ENCODE results near the gene STS.

Gene STS, protein sequence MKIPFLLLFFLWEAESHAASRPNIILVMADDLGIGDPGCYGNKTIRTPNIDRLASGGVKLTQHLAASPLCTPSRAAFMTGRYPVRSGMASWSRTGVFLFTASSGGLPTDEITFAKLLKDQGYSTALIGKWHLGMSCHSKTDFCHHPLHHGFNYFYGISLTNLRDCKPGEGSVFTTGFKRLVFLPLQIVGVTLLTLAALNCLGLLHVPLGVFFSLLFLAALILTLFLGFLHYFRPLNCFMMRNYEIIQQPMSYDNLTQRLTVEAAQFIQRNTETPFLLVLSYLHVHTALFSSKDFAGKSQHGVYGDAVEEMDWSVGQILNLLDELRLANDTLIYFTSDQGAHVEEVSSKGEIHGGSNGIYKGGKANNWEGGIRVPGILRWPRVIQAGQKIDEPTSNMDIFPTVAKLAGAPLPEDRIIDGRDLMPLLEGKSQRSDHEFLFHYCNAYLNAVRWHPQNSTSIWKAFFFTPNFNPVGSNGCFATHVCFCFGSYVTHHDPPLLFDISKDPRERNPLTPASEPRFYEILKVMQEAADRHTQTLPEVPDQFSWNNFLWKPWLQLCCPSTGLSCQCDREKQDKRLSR

DNA sequence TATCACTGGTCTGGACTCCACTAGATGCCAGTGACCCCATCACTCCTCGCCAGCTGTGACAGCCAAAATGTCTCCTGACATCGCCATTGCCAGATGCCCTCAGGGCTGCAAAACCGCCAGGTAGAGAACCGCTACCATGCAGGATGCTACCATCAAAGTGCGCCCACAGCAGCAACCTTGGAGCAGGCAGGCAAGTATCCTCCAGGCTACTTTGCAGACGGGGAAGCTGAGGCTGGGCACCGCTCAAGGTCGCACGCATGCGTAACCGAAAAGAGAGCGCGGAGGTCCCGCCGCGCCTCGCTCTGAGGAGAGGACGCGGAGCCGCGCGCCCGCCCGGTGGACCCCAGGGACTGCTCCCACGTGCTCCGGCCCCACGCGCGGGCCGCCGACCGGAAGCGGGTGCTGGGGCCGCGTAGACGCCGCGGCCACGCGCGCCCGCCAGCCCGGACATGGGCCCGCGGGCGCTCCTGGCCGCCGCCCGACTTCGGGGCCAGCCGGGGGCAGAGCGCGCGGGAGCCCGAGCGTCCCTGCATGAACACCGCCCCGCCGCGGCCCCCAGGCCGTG lies at the start of gene STS:
Gene STS, plus strand, starts transcription at position 300 of the 565 bp plus-strand sequence. CDS start 105,488 bp downstream, outside the sequence.
- peak; percentile 17 to 28 for DNase-seq

DNA sequence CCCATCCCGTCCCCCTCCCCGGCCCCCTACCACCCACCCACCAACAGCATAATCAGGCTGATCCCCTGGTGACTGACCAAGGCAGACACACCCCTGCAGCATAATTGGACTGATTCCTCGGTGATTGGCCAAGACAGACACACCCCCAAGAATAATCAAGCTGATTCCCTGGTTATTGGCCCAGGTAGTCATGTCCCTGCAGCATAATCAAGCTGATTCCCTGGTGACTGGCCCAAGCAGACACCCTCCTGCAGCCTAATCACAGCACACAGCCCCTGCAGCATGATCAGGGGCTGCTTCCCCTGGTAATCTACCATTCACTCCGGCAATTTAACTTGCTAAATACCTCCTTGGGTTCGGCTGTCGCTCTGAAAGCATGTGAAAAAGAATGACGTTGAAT lies 47.5 kb upstream of the STS start:
- no peak for DNase-seq

- DNase-seq: no peak
Observed at GRCh38 chrX:7102119-7102518, 45.4 kb upstream of the STS start.

DNA sequence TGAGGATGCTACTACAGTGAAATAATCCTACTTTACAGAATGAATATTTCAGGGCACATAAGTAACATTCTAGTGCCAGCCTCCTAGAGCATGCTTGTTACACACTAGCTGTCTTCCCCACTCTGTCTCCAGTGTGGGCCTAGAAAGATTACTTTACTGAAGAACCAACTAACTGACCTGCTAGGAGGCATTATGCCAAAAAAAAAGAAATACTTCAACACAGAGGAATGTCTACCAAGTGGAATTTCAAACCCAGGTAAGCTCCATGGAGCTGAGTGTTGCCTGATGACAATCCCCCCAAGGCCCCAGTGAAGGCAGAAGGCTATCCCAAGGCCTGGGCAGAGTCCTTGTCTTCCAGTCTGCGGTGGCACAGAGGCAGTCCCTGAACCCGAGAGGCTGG lies 40.9 kb upstream of the STS start:
- no peak for DNase-seq

DNA sequence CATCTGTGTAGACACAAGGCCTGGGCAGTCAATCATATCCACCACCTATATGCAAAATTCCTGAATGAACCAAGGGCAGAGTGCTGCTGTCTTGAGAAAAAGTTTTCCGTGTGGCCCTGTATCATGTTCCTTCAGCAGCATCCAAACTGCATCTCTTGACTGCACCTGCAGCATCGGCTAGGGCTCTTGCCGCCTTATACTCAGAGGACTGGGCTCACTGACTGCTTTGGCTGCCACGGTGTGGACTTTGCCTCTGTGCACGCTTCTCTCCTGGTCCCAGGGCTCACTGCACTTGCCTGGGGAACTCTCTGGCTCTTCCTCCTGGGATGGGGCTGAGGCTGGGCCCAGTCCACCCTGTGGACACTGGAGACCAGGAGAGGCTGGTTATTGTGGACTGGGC lies 39.5 kb upstream of the STS start:
- no peak for DNase-seq

- DNase-seq: no peak
Observed at GRCh38 chrX:7109049-7109531, 38.4 kb upstream of the STS start.

DNA sequence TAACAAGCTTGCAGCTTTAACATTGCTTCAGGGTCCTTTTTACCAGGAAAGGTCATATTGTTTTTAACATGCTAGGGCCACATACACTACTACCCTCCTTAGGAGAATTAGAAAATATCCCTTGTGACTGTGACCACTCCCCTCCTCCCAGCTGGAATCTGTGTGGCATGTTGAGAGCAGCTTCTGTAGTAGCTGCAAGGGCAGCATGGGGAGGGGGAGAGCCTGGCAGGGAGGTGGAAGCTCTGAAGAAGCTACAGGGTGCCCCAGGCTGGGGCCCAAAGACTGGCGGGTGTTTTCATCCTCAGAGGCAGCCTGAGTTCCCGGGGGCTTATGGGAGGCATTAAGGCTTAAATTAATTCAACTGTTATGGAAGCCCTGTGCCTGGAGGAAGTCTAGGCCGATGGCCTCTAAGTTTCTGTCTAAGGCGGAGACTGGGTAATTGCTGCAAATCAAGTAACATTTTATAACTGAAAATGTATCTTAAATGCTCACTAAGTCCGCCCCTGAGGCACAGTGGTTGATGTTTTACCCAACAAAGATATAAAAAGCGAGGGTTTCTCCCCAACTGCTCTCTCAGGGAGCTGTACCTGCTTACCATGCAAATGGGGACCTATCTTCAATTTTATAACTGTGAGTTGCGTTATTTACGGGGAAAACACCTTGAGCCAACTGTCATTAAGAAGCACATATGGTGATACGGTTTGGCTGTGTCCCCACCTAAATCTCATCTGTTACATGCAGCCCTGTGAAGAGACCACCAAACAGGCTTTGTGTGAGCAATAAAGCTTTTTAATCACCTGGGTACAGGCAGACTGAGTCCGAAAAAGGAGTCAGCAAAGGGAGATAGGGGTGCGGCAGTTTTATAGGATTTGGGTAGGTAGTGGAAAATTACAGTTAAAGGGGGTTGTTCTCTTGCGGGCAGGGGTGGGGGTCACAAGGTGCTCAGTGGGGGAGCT lies 37.4 kb upstream of the STS start:
- DNase-seq: no peak

DNA sequence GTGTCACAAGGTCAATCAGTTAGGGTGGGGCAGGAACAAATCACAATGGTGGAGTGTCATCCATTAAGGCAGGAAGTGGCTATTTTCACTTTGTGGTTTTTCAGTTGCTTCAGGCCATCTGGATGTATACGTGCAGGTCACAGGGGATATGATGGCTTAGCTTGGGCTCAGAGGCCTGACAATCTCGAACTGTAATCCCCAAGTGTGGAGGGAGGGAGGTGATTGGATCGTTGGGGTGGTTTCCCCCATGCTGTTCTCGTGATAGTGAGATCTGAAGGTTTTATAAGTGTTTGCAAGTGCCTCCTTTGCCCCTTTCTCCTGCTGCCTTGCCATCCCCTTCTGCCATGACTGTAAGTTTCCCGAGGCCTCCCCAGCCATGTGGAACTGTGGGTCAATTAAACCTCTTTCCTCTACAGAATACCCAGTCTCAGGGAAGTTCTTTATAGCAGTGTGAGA lies 36.7 kb upstream of the STS start:
- no peak for DNase-seq

- no peak for DNase-seq
Observed at GRCh38 chrX:7111518-7111917, 36.0 kb upstream of the STS start.

- DNase-seq: no peak
Observed at GRCh38 chrX:7112071-7112470, 35.4 kb upstream of the STS start.

- no peak for DNase-seq
Observed at GRCh38 chrX:7115557-7115956, 32.0 kb upstream of the STS start.

DNA sequence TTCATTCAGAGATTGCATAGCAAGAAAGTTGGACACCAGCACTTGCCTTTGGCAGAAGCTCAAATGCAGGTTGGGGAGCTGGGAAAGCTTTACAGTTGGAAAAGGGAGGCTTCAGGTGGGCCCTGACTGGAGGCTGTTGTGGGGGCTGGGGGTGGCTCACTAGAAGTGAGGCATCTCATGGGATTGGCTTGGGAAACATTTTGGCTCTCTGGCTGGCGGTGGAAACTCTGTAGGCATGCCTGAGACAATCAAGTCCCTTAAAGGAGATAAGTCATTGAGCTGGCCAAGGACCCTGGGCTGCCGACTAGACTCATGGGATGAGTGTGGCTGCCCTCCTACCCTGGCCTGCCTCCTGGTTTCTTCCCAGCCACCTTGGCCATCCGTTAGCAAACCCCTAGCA lies 31.4 kb upstream of the STS start:
- DNase-seq: no peak

GRCh38 chrX:7117587-7117986 lies 29.9 kb upstream of the STS start:
- DNase-seq: no peak

DNA sequence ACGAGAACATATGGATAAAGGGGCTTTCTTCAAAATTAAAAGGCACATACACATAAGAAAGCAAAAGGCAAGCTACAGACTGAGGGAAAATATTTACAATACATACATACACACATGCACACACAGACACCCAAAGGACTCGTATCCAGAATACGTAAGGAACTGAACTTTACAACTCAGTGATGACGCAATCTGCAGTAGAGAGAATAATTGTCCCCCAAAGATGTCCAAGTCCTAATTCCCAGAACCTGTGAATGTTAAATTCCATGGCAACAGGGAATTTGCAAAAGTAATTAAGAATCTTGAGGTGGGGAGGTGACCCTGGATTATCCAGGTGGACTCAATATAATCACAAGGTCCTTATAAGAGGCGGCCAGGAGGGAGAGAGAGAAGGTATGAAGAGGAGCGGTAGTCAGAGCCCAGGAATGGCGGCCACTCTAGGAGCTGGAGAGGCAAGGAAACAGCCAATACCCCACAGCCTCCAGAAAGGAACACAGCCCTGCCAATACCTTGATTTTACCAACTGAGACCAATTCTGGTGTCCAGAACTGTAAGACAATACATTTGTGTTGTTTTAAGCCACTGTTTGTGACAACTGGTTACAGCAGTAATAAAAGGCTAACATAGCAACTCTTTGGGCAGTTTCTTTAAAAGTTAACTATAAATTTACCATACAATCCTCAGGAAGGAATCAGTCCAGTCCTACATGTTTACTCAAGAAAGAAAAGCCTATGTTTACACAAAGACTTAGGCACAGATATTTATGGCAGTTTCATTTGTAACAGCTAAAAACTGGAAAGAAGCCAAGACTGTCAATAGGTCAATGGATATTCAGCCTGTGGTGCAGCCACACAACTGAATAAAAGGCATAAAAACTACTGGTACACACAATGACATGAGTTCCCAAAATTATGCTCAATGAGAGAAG lies 27.3 kb upstream of the STS start:
- no peak for DNase-seq

DNA sequence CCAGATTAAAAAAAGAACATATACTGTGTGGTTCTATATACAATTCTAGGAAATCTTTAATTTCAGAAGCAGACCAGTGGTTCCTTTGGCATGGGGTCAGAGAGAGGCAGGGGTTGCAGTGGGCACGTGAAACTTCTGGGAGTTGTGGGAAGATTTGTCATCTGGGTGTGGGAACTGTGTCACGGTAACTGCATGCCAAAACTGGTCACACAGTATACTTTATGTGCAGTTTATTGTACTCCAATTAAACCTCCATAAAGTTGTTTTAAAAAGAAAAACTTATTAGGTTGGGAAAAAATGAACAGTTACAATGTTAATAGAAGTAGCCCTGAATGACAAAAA lies 26.7 kb upstream of the STS start:
- no peak for DNase-seq

- DNase-seq: no peak
Observed at GRCh38 chrX:7127056-7127455, 20.5 kb upstream of the STS start.

DNA sequence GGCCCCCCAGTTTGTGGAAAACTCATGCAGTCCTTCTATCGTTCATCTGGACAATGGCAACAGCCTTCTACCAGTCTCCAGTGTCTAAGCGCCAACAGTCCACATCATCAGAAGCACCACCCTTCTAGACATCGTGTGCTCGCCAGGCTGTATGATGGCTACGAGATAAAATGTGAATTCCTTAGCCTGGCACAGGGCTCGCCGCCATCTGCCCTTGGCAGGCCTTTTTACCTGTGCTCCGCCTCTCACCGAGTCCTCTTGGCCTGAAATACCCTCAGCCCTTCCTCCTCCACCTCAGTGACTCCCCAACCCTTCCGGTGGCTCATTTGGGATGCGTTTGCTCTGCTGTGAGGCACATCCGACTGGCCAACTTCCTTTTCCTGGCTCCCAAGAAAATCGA lies 15.9 kb upstream of the STS start:
- no peak for DNase-seq

DNA sequence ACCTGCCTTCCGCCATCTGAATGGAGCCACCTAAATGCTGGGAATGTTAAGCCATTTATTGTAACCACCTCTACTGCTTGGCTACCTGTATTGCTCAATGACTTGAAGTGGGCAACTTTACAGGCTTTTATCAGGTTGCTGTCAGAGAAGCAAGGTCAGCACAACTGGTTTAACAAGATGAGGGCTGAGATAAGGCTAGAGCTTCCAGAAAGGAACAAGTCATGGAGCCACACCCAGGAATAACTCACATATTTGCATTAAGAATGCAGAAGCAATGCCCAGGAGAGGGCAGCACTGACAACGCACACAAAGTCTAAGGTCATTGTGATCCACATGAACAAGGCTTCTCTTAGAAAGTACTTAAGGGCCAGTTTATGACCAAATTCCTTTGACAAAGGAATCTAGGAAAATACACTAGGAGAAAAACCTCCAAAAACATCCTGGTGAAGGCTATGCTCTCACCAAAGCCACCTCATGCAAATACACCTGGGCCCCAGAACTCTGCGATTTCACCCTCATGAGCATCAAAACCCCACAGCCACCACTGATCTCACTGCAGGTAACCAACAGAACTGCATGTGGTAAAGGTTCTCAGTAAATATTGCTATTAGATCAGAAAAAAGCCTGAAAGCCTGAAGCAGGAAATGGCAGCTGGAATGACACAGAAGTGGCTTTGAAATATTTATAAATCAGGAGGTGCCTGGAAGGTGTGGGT lies 15.0 kb upstream of the STS start:
- DNase-seq: peak; percentile 10 to 19

- DNase-seq: no peak
Observed at GRCh38 chrX:7133050-7133440, 14.5 kb upstream of the STS start.

DNA sequence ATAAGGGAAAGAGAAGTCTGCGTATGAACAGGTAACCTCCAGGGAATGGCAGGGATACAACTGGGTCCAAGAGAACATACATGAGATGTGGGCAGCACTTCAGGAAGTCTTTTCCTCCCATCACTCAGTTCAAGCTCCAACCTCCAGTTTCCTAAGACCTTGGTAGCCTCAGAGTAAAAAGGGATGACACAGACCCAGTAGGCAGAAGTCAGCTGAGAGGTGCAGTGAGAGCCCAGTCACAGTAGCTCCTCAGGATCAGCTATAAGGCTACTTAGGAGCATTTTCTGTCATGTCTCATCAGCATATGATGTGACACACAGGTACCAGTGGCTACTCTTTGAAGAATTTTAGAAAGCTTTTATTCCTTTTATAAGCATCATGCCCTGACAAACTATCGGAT lies 12.5 kb upstream of the STS start:
- no peak for DNase-seq
